Karpas-422 (cell line): Measurements from ENCODE around the gene TSC22D2. TPM values are rescaled to one million over a fixed set of nuclear protein-coding genes. Genes with fewer than 3 reads are reported as not detected.
A peak's percentile ranks its signal among the peaks of the same experiment; 100 is the strongest.

Experiments
- DNase-seq: peaks from one replicate; pipeline ENCODE4 v3.0.0-alpha.2; 2015
- H2AFZ ChIP-seq: fragments of 200-600 bp; sonication (generic); 2 replicates; pipeline ENCODE4 v1.6.1; 2014; ENCODE audit warnings: antibody characterized with exemption, low read length, mixed read lengths
- H3K27ac ChIP-seq: fragments of 200-600 bp; sonication (generic); 2 replicates; pipeline ENCODE4 v1.5.1; 2014; ENCODE audit warnings: mild to moderate bottlenecking, low read length, moderate library complexity
- H3K27me3 ChIP-seq: fragments of 200-600 bp; sonication (generic); 2 replicates; pipeline ENCODE4 v1.6.1; 2014; ENCODE audit warnings: low read length, mixed read lengths
- H3K36me3 ChIP-seq: fragments of 200-600 bp; sonication (generic); 2 replicates; pipeline ENCODE4 v1.6.1; 2014; ENCODE audit warnings: low read length, mixed read lengths; ENCODE audit not compliant: insufficient read depth
- H3K4me1 ChIP-seq: fragments of 200-600 bp; sonication (generic); 2 replicates; pipeline ENCODE4 v1.6.1; 2014; ENCODE audit warnings: mild to moderate bottlenecking, low read length, mixed read lengths
- H3K4me2 ChIP-seq: fragments of 200-600 bp; sonication (generic); 2 replicates; pipeline ENCODE4 v1.6.1; 2014; ENCODE audit warnings: low read length, low read depth, mild to moderate bottlenecking; ENCODE audit not compliant: poor library complexity, severe bottlenecking
- H3K4me3 ChIP-seq: fragments of 200-600 bp; sonication (generic); 2 replicates; pipeline ENCODE4 v1.5.1; 2014; ENCODE audit warnings: mild to moderate bottlenecking, antibody characterized with exemption, low read length, mixed read lengths
- H3K79me2 ChIP-seq: fragments of 200-600 bp; sonication (generic); 2 replicates; pipeline ENCODE4 v1.6.1; 2014; ENCODE audit warnings: mild to moderate bottlenecking, low read length, mixed read lengths
- H3K9ac ChIP-seq: fragments of 200-600 bp; sonication (generic); 2 replicates; pipeline ENCODE4 v1.6.0; 2014; ENCODE audit warnings: low read length
- H3K9me2 ChIP-seq: fragments of 200-600 bp; sonication (generic), shearing (Covaris generic); replicated peaks from 2 replicates; pipeline ENCODE4 v1.6.0; 2014; ENCODE audit warnings: mild to moderate bottlenecking, low read length, moderate library complexity; ENCODE audit not compliant: insufficient read depth
- H3K9me3 ChIP-seq: fragments of 300-700, 200-600 bp; sonication (generic); 2 replicates; pipeline ENCODE4 v1.6.1; 2014; ENCODE audit warnings: low read length, mixed read lengths
- H4K20me1 ChIP-seq: fragments of 200-600 bp; sonication (generic); 2 replicates; pipeline ENCODE4 v1.6.1; 2014; ENCODE audit warnings: mild to moderate bottlenecking, antibody characterized with exemption, low read length, low read depth; ENCODE audit not compliant: insufficient read depth
- total RNA-seq: library from RNA; depleted of rRNA; stranded (reverse); fragments of >200 nt; shearing (Covaris generic); gene quantifications from 2 replicates; pipeline ENCODE4 v1.2.3, GENCODE V29; 2014; ENCODE audit warnings: low replicate concordance

TSC22D2 gene
- total RNA-seq, 1 experiment from 2014 or later, result 44.4 TPM

GRCh38 chr3:150407051-150407807 lies 869 bp upstream of the TSC22D2 start:
- DNase-seq, result peak; percentile 52
- Histone ChIP-seq H4K20me1 (peaks cover 30% of the 10 kb centered on the region), H2AFZ (peak overlapping the region; percentile 95), H3K4me2 (peak overlapping the region; percentile 98), H3K9me3 (no peaks in the 10 kb centered on the region), H3K27ac (peak overlapping the region; percentile 93), H3K4me3 (peak overlapping the region; percentile 93), H3K79me2 (peaks cover 32% of the 10 kb centered on the region), H3K27me3 (no peaks in the 10 kb centered on the region), H3K4me1 (peaks cover 11% of the 10 kb centered on the region), H3K9me2 (no peaks in the 10 kb centered on the region), H3K36me3 (0 out of 2 replicates have a peak, but pooled peaks cover 7% of the 10 kb centered on the region), H3K9ac (peak overlapping the region; percentile 81)

GRCh38 chr3:150407808-150408220 lies 284 bp upstream of the TSC22D2 start:
- Histone ChIP-seq H3K4me3 (peak overlapping the region; percentile 93), H3K27ac (peak overlapping the region; percentile 93), H4K20me1 (peaks cover 35% of the 10 kb centered on the region), H3K4me1 (peaks cover 14% of the 10 kb centered on the region), H3K36me3 (peaks cover 10% of the 10 kb centered on the region; the same call in 1 of the 2 replicates), H3K9ac (peak overlapping the region; percentile 81), H3K4me2 (peak overlapping the region; percentile 98), H3K9me2 (no peaks in the 10 kb centered on the region), H3K9me3 (no peaks in the 10 kb centered on the region), H3K79me2 (peaks cover 38% of the 10 kb centered on the region), H3K27me3 (no peaks in the 10 kb centered on the region), H2AFZ (peak overlapping the region; percentile 95)
- DNase-seq, result no peak

GRCh38 chr3:150409125-150409511 lies 1.0 kb downstream of the TSC22D2 start:
- peak overlapping the region; percentile 85 for H3K9ac ChIP-seq
- H3K9me2 ChIP-seq, result no peaks in the 10 kb centered on the region
- peak overlapping the region; percentile 93 for H3K4me3 ChIP-seq
- H3K27me3 ChIP-seq, result no peaks in the 10 kb centered on the region
- H3K4me2 ChIP-seq, result peak overlapping the region; percentile 98
- no peak overlapping the region for H2AFZ ChIP-seq
- H3K9me3 ChIP-seq, result no peaks in the 10 kb centered on the region
- H3K4me1 ChIP-seq, result peaks cover 27% of the 10 kb centered on the region
- peaks cover 51% of the 10 kb centered on the region for H3K79me2 ChIP-seq
- H3K36me3 ChIP-seq, result peaks cover 19% of the 10 kb centered on the region; the same call in 1 of the 2 replicates
- H4K20me1 ChIP-seq, result peaks cover 49% of the 10 kb centered on the region
- H3K27ac ChIP-seq, result peak overlapping the region; percentile 93
- DNase-seq, result no peak

- H3K79me2 ChIP-seq, result peaks cover 57% of the 10 kb centered on the region
- no peaks in the 10 kb centered on the region for H3K9me2 ChIP-seq
- peak overlapping the region; percentile 85 for H3K9ac ChIP-seq
- peak overlapping the region; percentile 93 for H3K27ac ChIP-seq
- peaks cover 53% of the 10 kb centered on the region for H4K20me1 ChIP-seq
- peak overlapping the region; percentile 98 for H3K4me2 ChIP-seq
- peaks cover 33% of the 10 kb centered on the region for H3K4me1 ChIP-seq
- peaks cover 25% of the 10 kb centered on the region; the same call in 1 of the 2 replicates for H3K36me3 ChIP-seq
- H3K4me3 ChIP-seq, result peak overlapping the region; percentile 93
- H3K27me3 ChIP-seq, result no peaks in the 10 kb centered on the region
- no peak overlapping the region for H2AFZ ChIP-seq
- peak; percentile 86 for DNase-seq
- H3K9me3 ChIP-seq, result no peaks in the 10 kb centered on the region
These were observed 1.6 kb downstream of the TSC22D2 start for GRCh38 chr3:150409512-150410310.

GRCh38 chr3:150410311-150411105 lies 2.4 kb downstream of the TSC22D2 start:
- H3K27ac ChIP-seq, result no peak overlapping the region
- peak overlapping the region; percentile 98 for H3K4me2 ChIP-seq
- peak overlapping the region; percentile 93 for H3K4me3 ChIP-seq
- H3K4me1 ChIP-seq, result peaks cover 40% of the 10 kb centered on the region
- H3K9ac ChIP-seq, result peak overlapping the region; percentile 85
- peaks cover 65% of the 10 kb centered on the region for H3K79me2 ChIP-seq
- H3K36me3 ChIP-seq, result peaks cover 29% of the 10 kb centered on the region; the same call in 1 of the 2 replicates
- H2AFZ ChIP-seq, result no peak overlapping the region
- no peaks in the 10 kb centered on the region for H3K27me3 ChIP-seq
- peak; percentile 72 for DNase-seq
- peaks cover 57% of the 10 kb centered on the region for H4K20me1 ChIP-seq
- no peaks in the 10 kb centered on the region for H3K9me3 ChIP-seq
- H3K9me2 ChIP-seq, result no peaks in the 10 kb centered on the region

GRCh38 chr3:150411106-150411460 lies 3.0 kb downstream of the TSC22D2 start:
- H3K27ac ChIP-seq, result no peak overlapping the region
- H3K27me3 ChIP-seq, result no peaks in the 10 kb centered on the region
- peak overlapping the region; percentile 93 for H3K4me3 ChIP-seq
- no peak for DNase-seq
- H2AFZ ChIP-seq, result no peak overlapping the region
- H3K9ac ChIP-seq, result peak overlapping the region; percentile 85
- peaks cover 46% of the 10 kb centered on the region for H3K4me1 ChIP-seq
- peak overlapping the region; percentile 98 for H3K4me2 ChIP-seq
- peaks cover 70% of the 10 kb centered on the region for H3K79me2 ChIP-seq
- peaks cover 34% of the 10 kb centered on the region; the same call in 1 of the 2 replicates for H3K36me3 ChIP-seq
- peaks cover 57% of the 10 kb centered on the region for H4K20me1 ChIP-seq
- H3K9me3 ChIP-seq, result no peaks in the 10 kb centered on the region
- no peaks in the 10 kb centered on the region for H3K9me2 ChIP-seq

GRCh38 chr3:150411546-150411945 lies 3.4 kb downstream of the TSC22D2 start:
- H3K36me3 ChIP-seq, result peaks cover 35% of the 10 kb centered on the region; the same call in 1 of the 2 replicates
- no peak for DNase-seq
- H4K20me1 ChIP-seq, result peaks cover 57% of the 10 kb centered on the region

More at GRCh38 chr3:150411546-150411945, 3.4 kb downstream of the TSC22D2 start:
- peak overlapping the region; percentile 93 for H3K4me3 ChIP-seq
- no peaks in the 10 kb centered on the region for H3K9me2 ChIP-seq
- no peaks in the 10 kb centered on the region for H3K27me3 ChIP-seq
- H3K27ac ChIP-seq, result no peak overlapping the region
- H2AFZ ChIP-seq, result no peak overlapping the region
- peaks cover 47% of the 10 kb centered on the region for H3K4me1 ChIP-seq
- H3K4me2 ChIP-seq, result peak overlapping the region; percentile 98
- peak overlapping the region; percentile 85 for H3K9ac ChIP-seq
- no peaks in the 10 kb centered on the region for H3K9me3 ChIP-seq
- peaks cover 75% of the 10 kb centered on the region for H3K79me2 ChIP-seq
